A673 (cell line): ENCODE data around the gene STXBP4.

Experiments
- EZH2 ChIP-seq: fragments of 200-600 bp; sonication (generic); IDR thresholded peaks from 2 replicates; pipeline ENCODE4 v1.6.1; 2017; ENCODE audit warnings: borderline replicate concordance, low read depth, mild to moderate bottlenecking, mixed read lengths, antibody characterized with exemption, low read length; ENCODE audit not compliant: poor library complexity, severe bottlenecking
- TF ChIP-seq, protein P1 (sequence below): fragments of 300-800, 200-600 bp; sonication (generic); conservative IDR thresholded peaks from 2 replicates; pipeline ENCODE4 v1.5.1; 2017; ENCODE audit warnings: low read depth, mild to moderate bottlenecking, antibody characterized with exemption, low read length, moderate library complexity, mixed read lengths

DNA sequence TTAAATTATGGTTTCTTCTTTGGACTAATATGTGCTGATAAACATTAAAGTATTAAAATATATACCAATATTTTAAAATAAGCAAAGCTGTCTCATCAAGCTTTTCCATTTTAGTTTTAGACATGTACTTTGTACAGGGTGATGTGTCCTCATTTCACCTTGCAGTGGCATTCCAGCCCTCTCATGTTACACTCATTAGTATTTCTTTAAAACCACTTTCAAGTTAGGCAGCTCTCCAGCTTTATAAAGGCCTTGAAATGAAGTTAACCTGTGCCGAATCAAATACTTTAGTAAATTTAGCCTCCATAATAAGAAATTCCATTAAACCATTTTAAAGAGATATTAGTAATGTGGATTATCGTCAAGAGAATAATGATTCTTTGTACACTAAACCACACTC lies 188.6 kb downstream of the STXBP4 start:
- TF ChIP-seq, protein P1, sequence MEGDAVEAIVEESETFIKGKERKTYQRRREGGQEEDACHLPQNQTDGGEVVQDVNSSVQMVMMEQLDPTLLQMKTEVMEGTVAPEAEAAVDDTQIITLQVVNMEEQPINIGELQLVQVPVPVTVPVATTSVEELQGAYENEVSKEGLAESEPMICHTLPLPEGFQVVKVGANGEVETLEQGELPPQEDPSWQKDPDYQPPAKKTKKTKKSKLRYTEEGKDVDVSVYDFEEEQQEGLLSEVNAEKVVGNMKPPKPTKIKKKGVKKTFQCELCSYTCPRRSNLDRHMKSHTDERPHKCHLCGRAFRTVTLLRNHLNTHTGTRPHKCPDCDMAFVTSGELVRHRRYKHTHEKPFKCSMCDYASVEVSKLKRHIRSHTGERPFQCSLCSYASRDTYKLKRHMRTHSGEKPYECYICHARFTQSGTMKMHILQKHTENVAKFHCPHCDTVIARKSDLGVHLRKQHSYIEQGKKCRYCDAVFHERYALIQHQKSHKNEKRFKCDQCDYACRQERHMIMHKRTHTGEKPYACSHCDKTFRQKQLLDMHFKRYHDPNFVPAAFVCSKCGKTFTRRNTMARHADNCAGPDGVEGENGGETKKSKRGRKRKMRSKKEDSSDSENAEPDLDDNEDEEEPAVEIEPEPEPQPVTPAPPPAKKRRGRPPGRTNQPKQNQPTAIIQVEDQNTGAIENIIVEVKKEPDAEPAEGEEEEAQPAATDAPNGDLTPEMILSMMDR, result no peak
- no peak for TF ChIP-seq EZH2
